ENCODE measurements around the gene OSBPL1A.
"Not testable (repeated sequence)": the region's sequence is repeated elsewhere in the genome, so short reads cannot be mapped to it uniquely, and the experiment has no call there.

OSBPL1A gene

GRCh38 chr18:24398540-24398939, 916 bp upstream of the OSBPL1A start:
- DNase-seq (ENCODE audit: low spot score) (no peak), FAIRE-seq (no peak)

GRCh38 chr18:24397131-24397693, 412 bp downstream of the OSBPL1A start:
- FAIRE-seq = no peak

GRCh38 chr18:24396082-24396633, 1.5 kb downstream of the OSBPL1A start:
- DNase-seq (ENCODE audit: low spot score) (no peak), FAIRE-seq (no peak)

More at GRCh38 chr18:24397131-24397693, 412 bp downstream of the OSBPL1A start:
- no peak for DNase-seq (ENCODE audit: low spot score)

GRCh38 chr18:24395049-24395795, 2.4 kb downstream of the OSBPL1A start:
- DNase-seq (ENCODE audit: low spot score) (no peak), FAIRE-seq (no peak)

GRCh38 chr18:24388957-24389356, 8.7 kb downstream of the OSBPL1A start:
- FAIRE-seq (no peak), DNase-seq (ENCODE audit: low spot score) (no peak)

- DNase-seq (ENCODE audit: low spot score) = no peak
- no peak for FAIRE-seq
Measured at GRCh38 chr18:24386681-24387080, 10.9 kb downstream of the OSBPL1A start.

GRCh38 chr18:24381126-24381525, 16.5 kb downstream of the OSBPL1A start:
- DNase-seq (ENCODE audit: low spot score) = no peak

GRCh38 chr18:24380163-24380747, 17.4 kb downstream of the OSBPL1A start:
- no peak for DNase-seq (ENCODE audit: low spot score)
- no peak for FAIRE-seq

More at GRCh38 chr18:24381126-24381525, 16.5 kb downstream of the OSBPL1A start:
- no peak for FAIRE-seq

- no peak for FAIRE-seq
- DNase-seq (ENCODE audit: low spot score) = no peak
Measured at GRCh38 chr18:24378598-24378997, 19.0 kb downstream of the OSBPL1A start.

- FAIRE-seq = not testable (repeated sequence)
Measured at GRCh38 chr18:24376531-24376930, 21.1 kb downstream of the OSBPL1A start.

GRCh38 chr18:24373328-24373727, 24.3 kb downstream of the OSBPL1A start:
- DNase-seq (ENCODE audit: low spot score) (no peak), FAIRE-seq (no peak)

More at GRCh38 chr18:24376531-24376930, 21.1 kb downstream of the OSBPL1A start:
- DNase-seq (ENCODE audit: low spot score) = not testable (repeated sequence)

GRCh38 chr18:24372279-24372872, 25.2 kb downstream of the OSBPL1A start:
- FAIRE-seq = no peak

GRCh38 chr18:24370120-24370519, 27.5 kb downstream of the OSBPL1A start:
- FAIRE-seq (no peak), DNase-seq (ENCODE audit: low spot score) (no peak)

More at GRCh38 chr18:24372279-24372872, 25.2 kb downstream of the OSBPL1A start:
- no peak for DNase-seq (ENCODE audit: low spot score)

GRCh38 chr18:24369426-24369825, 28.2 kb downstream of the OSBPL1A start:
- DNase-seq (ENCODE audit: low spot score) (no peak), FAIRE-seq (no peak)

GRCh38 chr18:24368749-24369148, 28.9 kb downstream of the OSBPL1A start:
- DNase-seq (ENCODE audit: low spot score) (no peak), FAIRE-seq (no peak)

GRCh38 chr18:24366328-24366727, 31.3 kb downstream of the OSBPL1A start:
- FAIRE-seq (no peak), DNase-seq (ENCODE audit: low spot score) (no peak)

GRCh38 chr18:24364177-24364576, 33.4 kb downstream of the OSBPL1A start:
- DNase-seq (ENCODE audit: low spot score) (no peak), FAIRE-seq (no peak)

GRCh38 chr18:24362757-24363156, 34.9 kb downstream of the OSBPL1A start:
- DNase-seq (ENCODE audit: low spot score) = no peak
- FAIRE-seq = no peak

- FAIRE-seq = peak; percentile 14
- peak; percentile 17 for DNase-seq (ENCODE audit: low spot score)
Measured at GRCh38 chr18:24359787-24360530, 37.7 kb downstream of the OSBPL1A start.

- DNase-seq (ENCODE audit: low spot score) (no peak), FAIRE-seq (no peak)
Measured at GRCh38 chr18:24354278-24354677, 43.3 kb downstream of the OSBPL1A start.

- FAIRE-seq (no peak), DNase-seq (ENCODE audit: low spot score) (no peak)
Measured at GRCh38 chr18:24346254-24346653, 51.4 kb downstream of the OSBPL1A start.

Measured in RCC 7860 (cell line).